Measurements from ENCODE around the gene NEK6.

Gene NEK6

GRCh38 chr9:124295159-124295794, 37.5 kb downstream of the NEK6 start:
- Histone ChIP-seq H3K36me3 (ENCODE audit: insufficient read depth, low read length) (no peaks in the 10 kb centered on the region), H3K4me3 (ENCODE audit: low read depth in 1 of 2, low read length in 2 of 2) (no peak overlapping the region), H3K9ac (ENCODE audit: low read depth, low read length) (no peak overlapping the region), H3K27ac (ENCODE audit: low read length) (no peak overlapping the region), H3K4me1 (ENCODE audit: insufficient read depth, low read length) (no peaks in the 10 kb centered on the region), H3K79me2 (ENCODE audit: insufficient read depth, low read length) (no peaks in the 10 kb centered on the region), H4K20me1 (ENCODE audit: insufficient read depth, low read length) (no peaks in the 10 kb centered on the region), H3K4me2 (ENCODE audit: insufficient read depth, low read length) (no peak overlapping the region), H3K27me3 (ENCODE audit: insufficient read depth, low read length, poor library complexity) (no peaks in the 10 kb centered on the region), H2AFZ (ENCODE audit: low read depth, low read length) (no peak overlapping the region), H3K9me3 (ENCODE audit: insufficient read depth, low read length, severe bottlenecking) (no peaks in the 10 kb centered on the region)
- DNase-seq = no peak
- TF ChIP-seq EZH2 (IDR thresholded peaks at IDR 0.05; ENCODE audit: borderline replicate concordance, low read depth, low read length, severe bottlenecking) (no peak), CTCF (IDR thresholded peaks at IDR 0.05; ENCODE audit: borderline replicate concordance, extremely low read depth, low read length, poor library complexity, severe bottlenecking) (no peak)
- no peak for ATAC-seq (ENCODE audit: insufficient read depth, low read depth)

GRCh38 chr9:124296094-124296493, 38.3 kb downstream of the NEK6 start:
- Histone ChIP-seq H3K27me3 (ENCODE audit: insufficient read depth, low read length, poor library complexity) (no peaks in the 10 kb centered on the region), H3K36me3 (ENCODE audit: insufficient read depth, low read length) (no peaks in the 10 kb centered on the region), H3K4me3 (ENCODE audit: low read depth in 1 of 2, low read length in 2 of 2) (no peak overlapping the region), H3K4me1 (ENCODE audit: insufficient read depth, low read length) (no peaks in the 10 kb centered on the region), H2AFZ (ENCODE audit: low read depth, low read length) (no peak overlapping the region), H4K20me1 (ENCODE audit: insufficient read depth, low read length) (no peaks in the 10 kb centered on the region), H3K4me2 (ENCODE audit: insufficient read depth, low read length) (no peak overlapping the region), H3K27ac (ENCODE audit: low read length) (no peak overlapping the region), H3K79me2 (ENCODE audit: insufficient read depth, low read length) (no peaks in the 10 kb centered on the region), H3K9ac (ENCODE audit: low read depth, low read length) (no peak overlapping the region), H3K9me3 (ENCODE audit: insufficient read depth, low read length, severe bottlenecking) (no peaks in the 10 kb centered on the region)
- DNase-seq (no peak), ATAC-seq (ENCODE audit: insufficient read depth, low read depth) (no peak)
- no peak for TF ChIP-seq EZH2 (IDR thresholded peaks at IDR 0.05; ENCODE audit: borderline replicate concordance, low read depth, low read length, severe bottlenecking)
- no peak for TF ChIP-seq CTCF (IDR thresholded peaks at IDR 0.05; ENCODE audit: borderline replicate concordance, extremely low read depth, low read length, poor library complexity, severe bottlenecking)

GRCh38 chr9:124296796-124297550, 39.2 kb downstream of the NEK6 start:
- TF ChIP-seq CTCF (IDR thresholded peaks at IDR 0.05; ENCODE audit: borderline replicate concordance, extremely low read depth, low read length, poor library complexity, severe bottlenecking) = no peak
- no peak for TF ChIP-seq EZH2 (IDR thresholded peaks at IDR 0.05; ENCODE audit: borderline replicate concordance, low read depth, low read length, severe bottlenecking)
- H2AFZ ChIP-seq (ENCODE audit: low read depth, low read length) = no peak overlapping the region
- DNase-seq (no peak), ATAC-seq (ENCODE audit: insufficient read depth, low read depth) (no peak)
- no peaks in the 10 kb centered on the region for H3K27me3 ChIP-seq (ENCODE audit: insufficient read depth, low read length, poor library complexity)
- no peaks in the 10 kb centered on the region for H3K36me3 ChIP-seq (ENCODE audit: insufficient read depth, low read length)
- H4K20me1 ChIP-seq (ENCODE audit: insufficient read depth, low read length) = no peaks in the 10 kb centered on the region
- H3K9ac ChIP-seq (ENCODE audit: low read depth, low read length) = no peak overlapping the region
- H3K27ac ChIP-seq (ENCODE audit: low read length) = no peak overlapping the region
- H3K4me3 ChIP-seq (ENCODE audit: low read depth in 1 of 2, low read length in 2 of 2) = no peak overlapping the region
- H3K79me2 ChIP-seq (ENCODE audit: insufficient read depth, low read length) = no peaks in the 10 kb centered on the region
- no peak overlapping the region for H3K4me2 ChIP-seq (ENCODE audit: insufficient read depth, low read length)
- no peaks in the 10 kb centered on the region for H3K9me3 ChIP-seq (ENCODE audit: insufficient read depth, low read length, severe bottlenecking)
- no peaks in the 10 kb centered on the region for H3K4me1 ChIP-seq (ENCODE audit: insufficient read depth, low read length)
